Measurements from ENCODE around the gene SUMO4. TPM values are rescaled to one million over a fixed set of nuclear protein-coding genes. Genes with fewer than 3 reads are reported as not detected.

SUMO4 gene
- total and polyA plus RNA-seq, 9 of the 15 experiments (the other 6 are each of a cell fraction or from before 2014, with no cell fraction given): 0.20 to 1.9 (median 0.50) TPM; not detected in 2

GRCh38 chr6:149441740-149442139, 41.7 kb downstream of the SUMO4 start:
- CTCF ChIA-PET (ENCODE audit: low intra/inter-chr PET ratio): no interaction called here
- Histone ChIP-seq H3K27ac (ENCODE audit: extremely low read depth, low read depth, low read length) (no peak overlapping the region), H3K36me3 (ENCODE audit: control insufficient read depth, insufficient read depth, low read length) (no peaks in the 10 kb centered on the region), H3K27me3 (ENCODE audit: control insufficient read depth in 2 of 2, insufficient read depth in 2 of 2, low read length in 2 of 2) (peaks cover 26 to 66% of the 10 kb centered on the region in 2 experiments), H3K9ac (ENCODE audit: insufficient read depth in 1 of 2, low read depth in 2 of 2, low read length in 2 of 2) (no peak overlapping the region), H4K20me1 (replicated peaks; ENCODE audit: control insufficient read depth, insufficient read depth, low read length) (no peaks in the 10 kb centered on the region), H3K79me2 (ENCODE audit: control insufficient read depth, insufficient read depth, low read length) (no peaks in the 10 kb centered on the region), H3K4me1 (replicated peaks in 1 of 2; ENCODE audit: control insufficient read depth in 2 of 2, insufficient read depth in 2 of 2, low read length in 2 of 2) (no peaks in the 10 kb centered on the region), H3K4me2 (ENCODE audit: insufficient read depth, low read length) (no peak overlapping the region), H3K9me3 (replicated peaks; ENCODE audit: control insufficient read depth, insufficient read depth, low read depth, low read length) (peaks cover 3% of the 10 kb centered on the region; the same call in 1 of the 2 replicates), H2AFZ (ENCODE audit: low read depth, low read length) (no peak overlapping the region), H3K9me1 (ENCODE audit: control insufficient read depth, insufficient read depth, low read length) (no peaks in the 10 kb centered on the region), H3K4me3 (no peak overlapping the region)
- ATAC-seq (no peak), FAIRE-seq (no peak), DNase-seq (ENCODE audit: extremely low read depth in 1 of 4, low spot score in 3 of 4) (no peak)
- intact Hi-C loops (cut with micrococcal nuclease) (no loop called here), in situ Hi-C loops (cut with MboI) (loop anchor here (25.0 kb wide), 1 partner anchor 879 kb away; no protein-coding TSS in a partner anchor)
- no TSS peak for BruUV-seq (replicated peaks)
- WGBS (ENCODE audit: insufficient coverage, low coverage, missing lambda C conversion rate): 3% methylated on average over 9 of the region's 9 CpGs
- POLR2A ChIA-PET: interaction anchor here (0.6 to 1.5 kb wide), 2 partner anchors 10 to 20 kb away, joined by 3 to 4 read pairs; no protein-coding TSS in a partner anchor
- TF ChIP-seq HBP1 (CRISPR knock-in tag; IDR thresholded peaks at IDR 0.05) (no peak), BDP1 (IDR thresholded peaks at IDR 0.05; ENCODE audit: insufficient read depth, insufficient read length) (no peak), MLX (CRISPR knock-in tag; conservative IDR thresholded peaks at IDR 0.05) (no peak), ZNF140 (CRISPR knock-in tag; IDR thresholded peaks at IDR 0.05) (no peak), TRIM28 (IDR thresholded peaks at IDR 0.05) (no peak), FOS (IDR thresholded peaks at IDR 0.05; ENCODE audit: extremely low read depth, insufficient read length) (no peak), ZBTB5 (IDR thresholded peaks at IDR 0.05) (no peak), ZNF384 (IDR thresholded peaks at IDR 0.05; ENCODE audit: low read depth, low read length) (no peak), LEF1 (IDR thresholded peaks at IDR 0.05) (no peak), NR0B1 (IDR thresholded peaks at IDR 0.05; ENCODE audit: partially characterized antibody) (no peak), BCLAF1 (IDR thresholded peaks at IDR 0.05; ENCODE audit: borderline replicate concordance in 1 of 2, control insufficient read depth in 1 of 2, low read depth in 2 of 2, low read length in 1 of 2) (no peak), NRF1 (conservative IDR thresholded peaks at IDR 0.05 in 1 of 2, IDR thresholded peaks at IDR 0.05 in 1 of 2) (no peak), USF2 (CRISPR knock-in tag; IDR thresholded peaks at IDR 0.05) (no peak)

Measured in K562 (cell line).